ENCODE data around the gene MYO3A. TPM values are rescaled to one million over a fixed set of nuclear protein-coding genes. Genes with fewer than 3 reads are reported as not detected.

The MYO3A gene
- polyA plus RNA-seq, 1 donor (not counting 4 experiments of a cell fraction or from before 2014, with no cell fraction given): not detected

DNA sequence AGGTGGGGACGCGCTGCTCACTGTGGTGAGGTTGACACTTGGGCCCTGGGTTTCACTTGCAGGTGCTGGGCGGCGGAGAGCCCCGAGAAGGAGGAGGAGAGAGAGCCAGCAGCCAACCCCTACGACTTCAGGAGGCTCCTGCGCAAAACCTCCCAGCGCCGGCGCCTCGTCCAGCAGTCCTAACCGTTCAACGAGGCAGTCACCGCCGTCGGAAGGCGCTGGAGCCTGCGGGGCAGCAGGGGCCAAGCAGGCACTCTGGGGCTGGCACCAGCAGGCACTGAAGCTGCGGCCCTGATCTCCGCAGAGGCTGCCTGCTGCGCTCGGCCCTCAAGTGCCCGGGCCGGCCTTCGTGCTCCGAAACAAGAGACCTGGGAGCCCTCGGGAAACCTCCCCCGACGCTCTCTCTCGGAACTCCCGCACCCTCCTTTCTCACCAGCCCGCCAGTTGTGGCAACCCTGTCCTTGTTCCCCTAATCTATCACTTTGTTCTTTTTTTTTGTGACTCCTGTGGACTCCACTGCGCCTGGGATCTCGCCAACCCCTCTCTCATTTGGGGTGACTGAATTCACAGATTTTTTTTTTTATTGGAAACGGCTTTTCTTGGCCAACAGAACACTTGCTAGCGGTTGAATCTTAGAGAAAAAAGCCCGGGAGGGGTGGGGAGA, 277.9 kb downstream of the MYO3A start:
- Histone ChIP-seq H2AFZ (ENCODE audit: control insufficient read depth, low read length) (no peak overlapping the region), H4K20me1 (ENCODE audit: control insufficient read depth, extremely low read depth, insufficient read depth, low read length) (no peaks in the 10 kb centered on the region), H3K36me3 (ENCODE audit: control insufficient read depth in 2 of 2, extremely low read depth in 1 of 2, insufficient read depth in 2 of 2, low read length in 2 of 2) (no peaks in the 10 kb centered on the region), H3K27ac (ENCODE audit: control insufficient read depth, insufficient read depth, low read length) (no peak overlapping the region), H3K4me3 (ENCODE audit: control insufficient read depth in 2 of 3, extremely low read depth in 1 of 3, insufficient read depth in 2 of 3, low read depth in 1 of 3, low read length in 3 of 3) (no peak overlapping the region), H3K9ac (ENCODE audit: control insufficient read depth, extremely low read depth, insufficient read depth, low read length) (no peak overlapping the region), H3K4me1 (ENCODE audit: control insufficient read depth, extremely low read depth, insufficient read depth, low read length) (no peaks in the 10 kb centered on the region), H3K9me3 (ENCODE audit: control insufficient read depth, low read depth, low read length) (no peaks in the 10 kb centered on the region), H3K27me3 (ENCODE audit: control insufficient read depth, extremely low read depth, insufficient read depth, low read length) (peaks cover 56% of the 10 kb centered on the region), H3K4me2 (ENCODE audit: control insufficient read depth, extremely low read depth, insufficient read depth, low read depth, low read length) (no peak overlapping the region), H3K79me2 (ENCODE audit: control insufficient read depth, insufficient read depth, low read length) (no peaks in the 10 kb centered on the region), H3K9me1 (ENCODE audit: control insufficient read depth, extremely low read depth, insufficient read depth, low read length) (no peaks in the 10 kb centered on the region)
- dilution Hi-C loops (cut with MboI; ENCODE audit: extremely low pct_ligation_motif_present, low sequenced_read_pairs): no loop called here
- no peak for TF ChIP-seq EZH2 (IDR thresholded peaks at IDR 0.05; ENCODE audit: low read length)
- TF ChIP-seq, protein P1, sequence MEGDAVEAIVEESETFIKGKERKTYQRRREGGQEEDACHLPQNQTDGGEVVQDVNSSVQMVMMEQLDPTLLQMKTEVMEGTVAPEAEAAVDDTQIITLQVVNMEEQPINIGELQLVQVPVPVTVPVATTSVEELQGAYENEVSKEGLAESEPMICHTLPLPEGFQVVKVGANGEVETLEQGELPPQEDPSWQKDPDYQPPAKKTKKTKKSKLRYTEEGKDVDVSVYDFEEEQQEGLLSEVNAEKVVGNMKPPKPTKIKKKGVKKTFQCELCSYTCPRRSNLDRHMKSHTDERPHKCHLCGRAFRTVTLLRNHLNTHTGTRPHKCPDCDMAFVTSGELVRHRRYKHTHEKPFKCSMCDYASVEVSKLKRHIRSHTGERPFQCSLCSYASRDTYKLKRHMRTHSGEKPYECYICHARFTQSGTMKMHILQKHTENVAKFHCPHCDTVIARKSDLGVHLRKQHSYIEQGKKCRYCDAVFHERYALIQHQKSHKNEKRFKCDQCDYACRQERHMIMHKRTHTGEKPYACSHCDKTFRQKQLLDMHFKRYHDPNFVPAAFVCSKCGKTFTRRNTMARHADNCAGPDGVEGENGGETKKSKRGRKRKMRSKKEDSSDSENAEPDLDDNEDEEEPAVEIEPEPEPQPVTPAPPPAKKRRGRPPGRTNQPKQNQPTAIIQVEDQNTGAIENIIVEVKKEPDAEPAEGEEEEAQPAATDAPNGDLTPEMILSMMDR (optimal IDR thresholded peaks at IDR 0.05 in 1 of 3, IDR thresholded peaks at IDR 0.05 in 1 of 3, conservative IDR thresholded peaks at IDR 0.05 in 1 of 3; ENCODE audit: extremely low read depth in 1 of 3, insufficient read depth in 2 of 3, low read length in 3 of 3): no peak
- FAIRE-seq: no peak
- DNase-seq (ENCODE audit: low read depth, low spot score): no peak

DNA sequence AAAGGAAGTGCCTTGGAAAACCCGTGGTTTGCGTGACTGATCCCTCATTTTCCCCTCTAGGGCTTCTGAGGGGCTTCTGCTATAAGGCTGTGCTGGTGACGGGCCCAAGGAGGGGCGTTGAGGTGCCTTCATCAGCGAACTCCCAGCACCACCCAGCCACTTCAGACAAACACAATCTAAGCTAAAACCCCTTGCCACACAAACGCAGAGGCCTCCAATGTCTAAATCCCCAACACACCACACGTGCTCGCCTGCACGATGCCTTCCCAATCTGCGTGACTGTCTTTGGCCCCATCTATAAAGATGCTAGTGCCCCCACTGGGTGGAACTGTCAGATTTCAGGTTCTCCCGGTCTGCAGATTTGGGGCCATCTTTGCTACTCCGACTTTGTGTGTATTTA, 278.5 kb downstream of the MYO3A start:
- Histone ChIP-seq H2AFZ (ENCODE audit: control insufficient read depth, low read length) (no peak overlapping the region), H3K4me3 (ENCODE audit: control insufficient read depth in 2 of 3, extremely low read depth in 1 of 3, insufficient read depth in 2 of 3, low read depth in 1 of 3, low read length in 3 of 3) (no peak overlapping the region), H3K9ac (ENCODE audit: control insufficient read depth, extremely low read depth, insufficient read depth, low read length) (no peak overlapping the region), H4K20me1 (ENCODE audit: control insufficient read depth, extremely low read depth, insufficient read depth, low read length) (no peaks in the 10 kb centered on the region), H3K36me3 (ENCODE audit: control insufficient read depth in 2 of 2, extremely low read depth in 1 of 2, insufficient read depth in 2 of 2, low read length in 2 of 2) (no peaks in the 10 kb centered on the region), H3K27ac (ENCODE audit: control insufficient read depth, insufficient read depth, low read length) (no peak overlapping the region), H3K9me1 (ENCODE audit: control insufficient read depth, extremely low read depth, insufficient read depth, low read length) (no peaks in the 10 kb centered on the region), H3K4me2 (ENCODE audit: control insufficient read depth, extremely low read depth, insufficient read depth, low read depth, low read length) (no peak overlapping the region), H3K79me2 (ENCODE audit: control insufficient read depth, insufficient read depth, low read length) (no peaks in the 10 kb centered on the region), H3K27me3 (ENCODE audit: control insufficient read depth, extremely low read depth, insufficient read depth, low read length) (peaks cover 62% of the 10 kb centered on the region), H3K9me3 (ENCODE audit: control insufficient read depth, low read depth, low read length) (no peaks in the 10 kb centered on the region), H3K4me1 (ENCODE audit: control insufficient read depth, extremely low read depth, insufficient read depth, low read length) (no peaks in the 10 kb centered on the region)
- DNase-seq (ENCODE audit: low read depth, low spot score) (no peak), FAIRE-seq (no peak)
- dilution Hi-C loops (cut with MboI; ENCODE audit: extremely low pct_ligation_motif_present, low sequenced_read_pairs): no loop called here
- no peak for TF ChIP-seq EZH2 (IDR thresholded peaks at IDR 0.05; ENCODE audit: low read length)
- TF ChIP-seq, protein P1 (optimal IDR thresholded peaks at IDR 0.05 in 1 of 3, IDR thresholded peaks at IDR 0.05 in 1 of 3, conservative IDR thresholded peaks at IDR 0.05 in 1 of 3; ENCODE audit: extremely low read depth in 1 of 3, insufficient read depth in 2 of 3, low read length in 3 of 3): no peak
